Loucy (cell line): ENCODE results near the gene GPR78.

Experiments
- H2AFZ ChIP-seq: fragments of 200-600 bp; sonication (generic); 2 replicates; pipeline ENCODE4 v1.6.0; 2016; ENCODE audit warnings: antibody characterized with exemption, mild to moderate bottlenecking, low read length, moderate library complexity
- H3F3A ChIP-seq: fragments of 200-600 bp; 2 replicates; pipeline ENCODE4 v1.6.0; 2016; ENCODE audit warnings: antibody characterized with exemption, low read depth, mild to moderate bottlenecking
- H3K27me3 ChIP-seq: fragments of 200-600 bp; sonication (generic); 2 replicates; pipeline ENCODE4 v1.6.1; 2014; ENCODE audit warnings: low read length, mild to moderate bottlenecking; ENCODE audit not compliant: insufficient read depth, poor library complexity, severe bottlenecking
- H3K36me3 ChIP-seq: fragments of 200-600 bp; sonication (generic); 2 replicates; pipeline ENCODE4 v1.6.1; 2016; ENCODE audit warnings: low read length; ENCODE audit not compliant: insufficient read depth
- H3K4me1 ChIP-seq: fragments of 200-600 bp; sonication (generic); 2 replicates; pipeline ENCODE4 v1.5.1; 2014; ENCODE audit warnings: low read length, mild to moderate bottlenecking; ENCODE audit not compliant: insufficient read depth, poor library complexity, severe bottlenecking
- H3K4me2 ChIP-seq: fragments of 200-600 bp; sonication (generic); 2 replicates; pipeline ENCODE4 v1.6.0; 2014; ENCODE audit warnings: antibody characterized with exemption, low read length, low read depth, mild to moderate bottlenecking; ENCODE audit not compliant: poor library complexity, severe bottlenecking
- H3K4me3 ChIP-seq: fragments of 200-600 bp; sonication (generic); 2 replicates; pipeline ENCODE4 v1.5.1; 2014; ENCODE audit warnings: low read length, mild to moderate bottlenecking, mixed read lengths; ENCODE audit not compliant: poor library complexity, severe bottlenecking
- H3K79me2 ChIP-seq: fragments of 200-600 bp; sonication (generic); 2 replicates; pipeline ENCODE4 v1.6.1; 2014; ENCODE audit warnings: low read length; ENCODE audit not compliant: insufficient read depth
- H3K9ac ChIP-seq: fragments of 200-600 bp; sonication (generic); 2 replicates; pipeline ENCODE4 v1.6.0; 2014; ENCODE audit warnings: mild to moderate bottlenecking, low read depth, low read length, moderate library complexity; ENCODE audit not compliant: poor library complexity, severe bottlenecking
- H3K9me2 ChIP-seq: fragments of 200-600 bp; sonication (generic); replicated peaks from 2 replicates; pipeline ENCODE4 v1.6.1; 2016; ENCODE audit warnings: low read depth, low read length, mixed read lengths
- H3K9me3 ChIP-seq: fragments of 200-600 bp; sonication (generic); 2 replicates; pipeline ENCODE4 v1.6.1; 2014; ENCODE audit warnings: mild to moderate bottlenecking, antibody characterized with exemption, low read length, low read depth; ENCODE audit not compliant: insufficient read depth
- H4K20me1 ChIP-seq: fragments of 200-600 bp; sonication (generic); 2 replicates; pipeline ENCODE4 v1.6.0; 2014; ENCODE audit warnings: antibody characterized with exemption, low read length, mild to moderate bottlenecking; ENCODE audit not compliant: insufficient read depth, poor library complexity, severe bottlenecking
- CTCF ChIP-seq: fragments of 200-600 bp; sonication (generic); conservative IDR thresholded peaks from 2 replicates; pipeline ENCODE4 v1.5.1; 2014; ENCODE audit warnings: mild to moderate bottlenecking, antibody characterized with exemption, low read length
- EZH2phosphoT487 ChIP-seq: fragments of 200-600 bp; IDR thresholded peaks from 2 replicates; pipeline ENCODE4 v1.6.1; 2018; ENCODE audit warnings: antibody characterized with exemption, mild to moderate bottlenecking, moderate library complexity, borderline replicate concordance

GPR78 gene

DNA sequence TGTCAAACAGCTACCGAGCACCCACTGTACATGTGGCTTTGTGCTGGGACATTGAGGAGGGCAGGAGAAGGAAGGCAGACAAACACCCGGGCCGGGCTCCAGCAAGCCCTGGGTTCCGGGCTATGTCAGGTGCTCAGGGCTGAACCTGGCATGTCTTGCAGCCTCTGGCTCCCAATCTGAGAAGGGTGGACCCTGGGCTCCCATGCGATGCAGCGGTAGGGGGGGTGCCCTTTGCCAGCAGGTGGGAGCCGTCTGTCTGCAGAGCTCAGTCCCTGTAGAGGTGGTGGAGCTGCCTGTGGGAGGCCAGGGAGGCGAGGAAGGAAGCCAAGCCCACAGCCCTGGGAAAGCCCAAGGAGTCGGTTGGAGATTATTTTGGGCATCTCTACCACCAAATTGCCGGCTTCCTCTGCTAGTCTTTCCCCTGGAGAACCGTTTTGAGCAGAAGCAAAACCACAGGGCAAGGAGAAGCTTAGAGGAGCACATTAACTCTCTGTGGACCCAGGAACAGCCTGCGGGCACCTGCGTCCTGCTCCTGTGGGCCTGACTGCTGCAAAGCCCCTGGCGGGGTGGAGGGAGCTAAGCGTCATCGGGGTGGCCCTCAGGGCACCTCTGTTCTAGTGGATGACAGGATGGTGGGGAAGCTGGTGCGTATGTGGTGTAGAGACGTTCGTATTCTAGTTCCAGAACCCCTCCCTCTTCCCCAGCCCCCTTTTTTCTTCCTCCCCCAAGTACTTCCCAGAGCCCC lies 22.7 kb downstream of the GPR78 start:
- no peaks in the 10 kb centered on the region for H3K27me3 ChIP-seq
- H3K4me3 ChIP-seq, result no peak overlapping the region
- no peaks in the 10 kb centered on the region for H4K20me1 ChIP-seq
- H3K9ac ChIP-seq, result no peak overlapping the region
- no peaks in the 10 kb centered on the region for H3K36me3 ChIP-seq
- H3K79me2 ChIP-seq, result no peaks in the 10 kb centered on the region
- no peak overlapping the region for H2AFZ ChIP-seq
- no peaks in the 10 kb centered on the region for H3K4me1 ChIP-seq
- H3K9me2 ChIP-seq, result no peaks in the 10 kb centered on the region
- H3K4me2 ChIP-seq, result no peak overlapping the region
- no peak for TF ChIP-seq EZH2phosphoT487
- TF ChIP-seq CTCF, result no peak
- no peaks in the 10 kb centered on the region; the same call in 1 of the 2 replicates for H3K9me3 ChIP-seq
- no peaks in the 10 kb centered on the region for H3F3A ChIP-seq

DNA sequence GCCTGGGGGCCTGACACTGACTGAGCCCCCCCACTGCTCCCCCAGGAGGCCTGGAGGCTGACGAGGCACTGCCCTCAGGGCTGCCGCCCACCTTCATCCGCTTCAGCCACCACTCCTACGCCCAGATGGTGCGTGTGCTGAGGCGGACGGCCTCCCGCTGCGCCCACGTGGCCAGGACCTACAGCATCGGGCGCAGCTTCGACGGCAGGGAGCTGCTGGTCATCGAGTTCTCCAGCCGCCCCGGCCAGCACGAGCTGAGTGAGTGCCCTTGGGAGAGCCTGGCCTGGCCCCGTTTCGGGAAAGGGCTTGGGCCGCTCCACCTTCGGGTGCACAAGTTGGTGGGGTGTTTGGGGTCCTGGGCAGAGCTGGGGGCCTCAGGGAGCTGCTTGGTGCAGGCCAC lies 23.7 kb downstream of the GPR78 start:
- H3K9me3 ChIP-seq, result no peaks in the 10 kb centered on the region; the same call in 1 of the 2 replicates
- no peaks in the 10 kb centered on the region for H3K4me1 ChIP-seq
- no peak overlapping the region for H3K4me2 ChIP-seq
- H3K9ac ChIP-seq, result no peak overlapping the region
- H4K20me1 ChIP-seq, result no peaks in the 10 kb centered on the region
- H3K9me2 ChIP-seq, result no peaks in the 10 kb centered on the region
- H3K27me3 ChIP-seq, result no peaks in the 10 kb centered on the region
- no peaks in the 10 kb centered on the region for H3K79me2 ChIP-seq
- no peak overlapping the region for H3K4me3 ChIP-seq
- no peak overlapping the region for H2AFZ ChIP-seq
- no peaks in the 10 kb centered on the region for H3F3A ChIP-seq
- TF ChIP-seq CTCF, result no peak
- TF ChIP-seq EZH2phosphoT487, result no peak
- no peaks in the 10 kb centered on the region for H3K36me3 ChIP-seq

DNA sequence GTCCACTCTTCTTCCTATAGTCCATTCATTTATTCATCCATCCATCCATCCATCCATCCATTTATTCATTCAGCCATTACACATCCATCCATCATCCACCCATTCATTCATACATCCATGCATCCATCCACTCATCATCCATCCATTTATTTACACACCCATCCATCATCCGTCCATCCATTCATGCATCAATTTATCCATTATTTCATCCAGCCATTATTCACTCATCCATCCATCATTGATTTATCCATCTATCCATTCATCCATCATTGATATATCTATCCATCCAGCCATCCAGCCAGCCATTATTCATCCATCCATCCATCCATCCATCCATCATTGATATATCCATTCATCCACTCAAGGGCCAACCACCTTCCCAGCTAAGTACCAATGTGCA lies 25.1 kb downstream of the GPR78 start:
- H3K9ac ChIP-seq, result no peak overlapping the region
- H4K20me1 ChIP-seq, result no peaks in the 10 kb centered on the region
- no peaks in the 10 kb centered on the region; the same call in 1 of the 2 replicates for H3K9me3 ChIP-seq
- no peaks in the 10 kb centered on the region for H3K36me3 ChIP-seq
- no peak overlapping the region for H3K4me2 ChIP-seq
- no peaks in the 10 kb centered on the region for H3F3A ChIP-seq
- TF ChIP-seq CTCF (no peak), EZH2phosphoT487 (no peak)
- H3K4me3 ChIP-seq, result no peak overlapping the region
- no peaks in the 10 kb centered on the region for H3K4me1 ChIP-seq
- no peaks in the 10 kb centered on the region for H3K27me3 ChIP-seq
- no peak overlapping the region for H2AFZ ChIP-seq
- no peaks in the 10 kb centered on the region for H3K79me2 ChIP-seq
- no peaks in the 10 kb centered on the region for H3K9me2 ChIP-seq
